RCC 7860 (cell line): ENCODE data around the gene EIPR1.

ENCODE experiments used
- DNase-seq: peaks from one replicate; pipeline ENCODE4 v3.0.0-alpha.2; 2015; ENCODE audit warnings: low spot score
- FAIRE-seq: peaks from 2 replicates; lab custom pipeline; 2012; peaks lifted over from hg19 to GRCh38; lab: Jason Lieb, UNC

EIPR1 gene

GRCh38 chr2:3223080-3223923, 154.3 kb downstream of the EIPR1 start:
- peak; percentile 65 for DNase-seq
- no peak for FAIRE-seq

GRCh38 chr2:3222636-3223035, 155.0 kb downstream of the EIPR1 start:
- DNase-seq (peak; percentile 17), FAIRE-seq (no peak)

GRCh38 chr2:3219536-3219935, 158.1 kb downstream of the EIPR1 start:
- FAIRE-seq, result no peak

GRCh38 chr2:3217646-3218045, 160.0 kb downstream of the EIPR1 start:
- FAIRE-seq (no peak), DNase-seq (no peak)

More at GRCh38 chr2:3219536-3219935, 158.1 kb downstream of the EIPR1 start:
- no peak for DNase-seq

- DNase-seq, result no peak
- no peak for FAIRE-seq
Measured at GRCh38 chr2:3216841-3217495, 160.7 kb downstream of the EIPR1 start.

GRCh38 chr2:3214806-3215404, 162.7 kb downstream of the EIPR1 start:
- DNase-seq (no peak), FAIRE-seq (no peak)

GRCh38 chr2:3214065-3214464, 163.6 kb downstream of the EIPR1 start:
- no peak for DNase-seq
- FAIRE-seq, result no peak

GRCh38 chr2:3212984-3213383, 164.6 kb downstream of the EIPR1 start:
- FAIRE-seq (no peak), DNase-seq (no peak)

GRCh38 chr2:3212061-3212362, 165.6 kb downstream of the EIPR1 start:
- no peak for DNase-seq
- FAIRE-seq, result no peak

GRCh38 chr2:3211256-3212060, 166.2 kb downstream of the EIPR1 start:
- no peak for DNase-seq
- no peak for FAIRE-seq

GRCh38 chr2:3210257-3210656, 167.4 kb downstream of the EIPR1 start:
- FAIRE-seq, result no peak
- no peak for DNase-seq

GRCh38 chr2:3209258-3209657, 168.4 kb downstream of the EIPR1 start:
- FAIRE-seq, result no peak
- DNase-seq, result no peak

- FAIRE-seq, result no peak
- no peak for DNase-seq
Measured at GRCh38 chr2:3208591-3208990, 169.0 kb downstream of the EIPR1 start.

- DNase-seq (no peak), FAIRE-seq (no peak)
Measured at GRCh38 chr2:3208179-3208578, 169.4 kb downstream of the EIPR1 start.

- FAIRE-seq (no peak), DNase-seq (no peak)
Measured at GRCh38 chr2:3207091-3207491, 170.5 kb downstream of the EIPR1 start.

- no peak for FAIRE-seq
- no peak for DNase-seq
Measured at GRCh38 chr2:3205845-3206244, 171.8 kb downstream of the EIPR1 start.

GRCh38 chr2:3204031-3204821, 173.4 kb downstream of the EIPR1 start:
- DNase-seq (no peak), FAIRE-seq (no peak)

- FAIRE-seq (no peak), DNase-seq (no peak)
Measured at GRCh38 chr2:3203497-3204019, 174.1 kb downstream of the EIPR1 start.

- FAIRE-seq, result no peak
- DNase-seq, result no peak
Measured at GRCh38 chr2:3202926-3203325, 174.7 kb downstream of the EIPR1 start.

GRCh38 chr2:3201281-3201680, 176.3 kb downstream of the EIPR1 start:
- DNase-seq (no peak), FAIRE-seq (no peak)
